DMS79 (cell line): ENCODE measurements around the gene MPRIP.

Experiments
- DNase-seq: peaks from one replicate; lab custom pipeline; 2025; lab: John Stamatoyannopoulos, UW

MPRIP gene

DNA sequence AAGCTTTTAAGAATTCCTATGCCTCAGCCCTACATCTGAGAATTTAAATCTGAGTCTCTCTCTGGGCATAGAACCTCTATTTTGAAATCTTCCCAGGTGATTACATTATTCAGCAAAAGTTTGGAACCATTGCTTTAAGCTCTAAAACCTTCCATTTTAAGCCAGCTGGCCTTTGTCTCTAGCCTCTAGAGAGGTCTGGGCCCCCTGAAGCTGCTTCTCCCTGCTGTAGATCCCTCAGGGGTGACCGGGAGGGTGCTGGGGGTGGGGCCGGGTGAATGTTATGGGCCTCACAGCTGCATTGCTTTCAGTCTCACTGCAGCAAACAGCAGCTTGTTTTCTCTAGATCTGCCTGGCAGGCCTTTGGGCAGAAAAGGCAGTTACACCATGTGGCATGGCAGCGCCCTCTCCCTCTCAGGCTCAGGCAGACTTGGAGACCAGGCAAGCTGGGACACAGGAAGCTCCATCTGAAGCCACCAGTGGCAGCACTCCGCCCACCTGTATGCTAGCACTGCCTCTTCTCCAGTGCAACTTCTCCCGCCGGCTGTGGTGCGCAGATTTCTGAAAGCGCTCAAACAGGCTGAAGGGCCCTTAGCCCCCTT is 66.3 kb downstream of the MPRIP start:
- DNase-seq: no peak

DNA sequence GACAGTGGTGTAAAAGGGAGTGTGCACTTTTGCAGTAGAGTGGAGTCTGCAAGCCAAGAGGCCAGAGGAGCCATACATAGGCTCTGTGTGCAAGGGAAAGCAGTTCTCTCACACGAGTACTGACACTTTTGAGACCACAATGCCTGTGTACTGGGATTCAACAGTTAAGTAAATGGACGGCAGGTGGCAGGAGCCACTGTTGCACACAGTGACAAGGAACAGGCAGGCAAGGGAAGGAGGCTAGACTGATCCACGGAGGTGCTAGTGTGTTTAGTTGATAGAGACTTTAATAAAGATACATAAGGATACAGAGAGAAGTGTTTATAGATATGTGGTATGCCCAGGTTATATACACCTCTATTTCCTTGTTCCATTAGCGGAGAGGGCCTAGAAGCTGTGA is 67.0 kb downstream of the MPRIP start:
- DNase-seq: no peak

DNA sequence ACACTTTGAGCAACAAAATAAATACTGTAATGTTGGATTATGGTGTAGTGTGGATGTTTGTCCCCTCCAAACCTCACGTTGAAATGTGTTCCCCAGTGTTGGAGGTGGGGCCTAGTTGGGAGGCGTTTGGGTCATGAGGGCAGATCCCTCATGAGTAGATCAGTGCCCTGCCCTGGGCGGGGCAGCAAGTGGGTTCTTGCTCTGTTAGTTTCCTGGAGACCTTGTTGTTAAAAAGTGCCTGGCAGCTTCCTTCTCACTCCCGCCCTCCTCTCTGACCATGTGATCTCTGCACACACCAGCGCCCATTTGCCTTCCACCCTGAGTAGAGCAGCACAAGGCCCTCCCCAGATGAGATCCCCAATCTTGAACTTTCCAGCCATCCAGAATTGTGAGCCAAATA is 67.7 kb downstream of the MPRIP start:
- DNase-seq: no peak

DNA sequence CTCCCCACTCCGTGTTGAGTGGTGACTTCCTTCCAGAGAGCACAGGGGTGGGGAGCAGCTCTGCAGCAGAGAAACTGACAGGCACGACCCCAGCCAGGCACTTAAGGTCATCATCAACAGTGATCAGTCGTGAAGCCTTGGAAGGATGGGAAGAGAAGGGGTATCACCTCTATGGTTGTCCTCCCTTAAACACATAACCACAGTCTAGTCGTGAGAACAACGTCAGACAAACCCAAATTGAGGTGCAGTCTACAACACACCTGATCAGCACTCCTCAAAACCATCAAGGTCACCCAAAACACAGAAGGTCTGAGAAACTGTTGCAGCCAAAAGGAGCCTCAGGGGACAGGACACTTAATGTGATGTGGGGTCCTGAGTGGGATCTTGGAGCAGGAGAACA is 68.3 kb downstream of the MPRIP start:
- no peak for DNase-seq

GRCh38 chr17:17111401-17112393 is 69.4 kb downstream of the MPRIP start:
- no peak for DNase-seq

- no peak for DNase-seq
Observed at GRCh38 chr17:17112628-17113200, 70.5 kb downstream of the MPRIP start.

DNA sequence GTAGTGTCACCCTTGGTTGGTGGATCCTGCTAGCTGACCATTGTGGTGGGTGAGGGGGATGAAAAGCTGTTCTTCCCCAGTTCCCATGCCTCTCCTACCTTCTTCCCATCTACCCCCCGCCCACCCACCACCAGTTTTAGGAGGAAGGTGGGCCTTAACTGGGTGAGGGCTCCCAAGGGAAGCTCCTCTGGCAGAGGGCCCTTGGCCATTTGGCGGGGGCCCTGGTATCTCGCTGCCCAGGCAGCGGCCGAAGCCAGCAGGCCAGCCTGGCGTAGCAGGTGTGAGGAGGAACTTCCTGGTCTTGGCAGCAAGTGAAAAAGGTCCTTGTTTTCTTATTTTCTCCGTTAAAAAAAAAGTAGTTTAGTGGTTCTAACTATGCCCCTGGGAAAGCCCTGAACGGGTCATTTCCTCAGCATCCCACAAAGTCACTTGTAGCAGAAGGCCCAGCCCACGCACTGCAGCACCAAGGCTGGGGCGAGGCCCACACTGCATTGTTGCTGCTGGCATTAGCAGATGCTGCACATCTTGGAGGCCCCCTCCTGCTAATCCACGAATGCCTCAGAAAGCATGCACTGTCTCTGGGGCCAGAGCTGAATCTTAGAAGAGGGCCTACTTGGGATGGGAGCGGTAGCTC is 72.5 kb downstream of the MPRIP start:
- no peak for DNase-seq

GRCh38 chr17:17115620-17116019 is 73.4 kb downstream of the MPRIP start:
- no peak for DNase-seq

- DNase-seq: no peak
Observed at GRCh38 chr17:17116406-17116805, 74.1 kb downstream of the MPRIP start.

GRCh38 chr17:17117923-17118322 is 75.7 kb downstream of the MPRIP start:
- no peak for DNase-seq

DNA sequence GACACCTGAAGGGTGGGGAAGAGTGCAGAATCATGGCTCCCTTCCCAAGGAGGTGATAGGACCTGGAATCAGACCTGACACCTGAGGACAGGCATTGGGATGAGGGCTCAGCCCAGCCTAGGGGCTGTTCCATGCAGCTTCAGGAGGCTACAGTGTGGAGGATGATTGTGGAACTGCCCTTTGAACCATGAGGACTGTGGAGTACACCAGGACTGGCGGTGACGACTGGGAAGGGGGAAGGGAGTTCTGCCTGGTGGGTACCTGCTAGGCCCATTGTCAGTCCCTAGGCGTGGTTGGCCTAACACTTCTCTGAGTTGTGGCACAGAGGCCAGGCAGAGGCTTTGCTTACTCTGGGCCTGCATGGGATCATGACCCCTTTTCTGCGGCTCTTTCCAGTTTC is 76.1 kb downstream of the MPRIP start:
- no peak for DNase-seq

DNA sequence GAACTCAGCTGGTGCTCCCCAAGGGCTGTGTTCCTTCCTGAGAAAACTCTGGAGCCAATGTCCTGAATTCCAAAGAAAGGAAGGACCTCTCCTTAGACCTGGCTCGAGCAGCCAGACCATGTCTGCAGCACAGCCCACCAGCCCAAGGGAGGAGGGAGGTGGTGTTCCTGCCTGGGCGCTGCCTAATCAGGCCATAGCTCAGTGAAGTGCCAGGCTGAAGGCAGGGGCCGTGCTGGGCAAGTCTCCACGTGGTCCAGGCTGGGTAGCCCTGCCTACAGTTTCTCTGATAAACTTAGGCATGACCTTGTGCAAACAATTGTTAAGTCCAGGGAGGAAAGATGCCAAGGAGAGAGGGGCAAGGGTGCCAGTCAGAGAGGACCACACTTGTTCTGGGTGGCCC is 76.8 kb downstream of the MPRIP start:
- DNase-seq: no peak

DNA sequence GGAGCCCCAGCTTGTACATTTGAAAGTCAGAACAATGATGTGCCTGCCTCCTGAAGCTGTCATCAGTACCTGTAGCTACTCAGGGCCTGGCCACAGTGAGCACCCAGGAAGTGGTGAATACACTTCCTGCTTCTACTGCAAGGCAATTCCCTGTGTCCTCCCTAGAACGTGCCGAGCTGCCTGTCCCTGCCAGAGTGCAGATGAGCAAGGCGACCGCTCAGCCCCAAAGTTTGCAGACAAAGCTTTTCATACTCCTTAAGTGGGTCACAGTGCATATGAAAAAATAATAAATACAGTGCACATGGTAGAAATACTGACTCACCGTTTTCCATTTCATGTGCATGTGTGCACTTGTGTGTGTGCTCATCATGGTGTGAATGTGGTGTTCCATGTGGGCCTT is 77.3 kb downstream of the MPRIP start:
- no peak for DNase-seq

GRCh38 chr17:17120294-17120693 is 78.0 kb downstream of the MPRIP start:
- DNase-seq: no peak

- no peak for DNase-seq
Observed at GRCh38 chr17:17120701-17121100, 78.4 kb downstream of the MPRIP start.

- DNase-seq: no peak
Observed at GRCh38 chr17:17121162-17121561, 78.9 kb downstream of the MPRIP start.

GRCh38 chr17:17122781-17123483 is 80.7 kb downstream of the MPRIP start:
- DNase-seq: no peak

DNA sequence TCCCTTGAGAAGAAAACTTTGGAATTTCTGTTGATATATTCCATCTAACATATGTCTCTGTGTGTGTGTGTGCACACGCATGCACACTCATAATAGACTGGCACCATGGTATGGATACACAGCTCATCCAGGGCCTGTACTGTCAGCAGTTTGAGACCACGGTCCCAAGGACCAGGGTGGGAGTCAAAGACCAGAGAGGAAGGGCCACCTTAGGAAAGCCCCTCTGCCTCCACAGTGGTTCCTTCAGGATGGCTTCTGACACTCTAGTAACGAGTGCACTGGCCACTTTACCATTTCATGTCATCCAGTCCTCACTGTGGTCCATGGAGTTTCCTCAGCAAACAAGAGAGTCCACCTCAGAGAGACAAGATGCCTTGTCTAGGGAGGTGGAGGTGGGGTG is 82.1 kb downstream of the MPRIP start:
- no peak for DNase-seq

- DNase-seq: no peak
Observed at GRCh38 chr17:17125136-17126084, 83.2 kb downstream of the MPRIP start.

GRCh38 chr17:17126131-17127110 is 84.2 kb downstream of the MPRIP start:
- no peak for DNase-seq
